Endothelial cell (in vitro differentiated cells): ENCODE results near the gene FADS2. TPM values are rescaled to one million over a fixed set of nuclear protein-coding genes. Genes with fewer than 3 reads are reported as not detected.

Experiments used
- DNase-seq: peaks from one replicate; pipeline ENCODE4 v3.0.0; 2021; ENCODE audit warnings: low spot score
- H3K27ac Mint-ChIP-seq: one replicate; pipeline ENCODE4 v1.8.0; 2021; ENCODE audit warnings: mixed read lengths, inconsistent platforms; ENCODE audit not compliant: unreplicated experiment
- H3K27me3 Mint-ChIP-seq: one replicate; pipeline ENCODE4 v1.8.0; 2021; ENCODE audit warnings: mild to moderate bottlenecking, moderate library complexity, mixed read lengths, inconsistent platforms; ENCODE audit not compliant: unreplicated experiment
- H3K36me3 Mint-ChIP-seq: one replicate; pipeline ENCODE4 v1.8.0; 2021; ENCODE audit warnings: mild to moderate bottlenecking, low read depth, mixed read lengths, inconsistent platforms; ENCODE audit not compliant: unreplicated experiment
- H3K4me1 Mint-ChIP-seq: one replicate; pipeline ENCODE4 v1.8.0; 2021; ENCODE audit warnings: mild to moderate bottlenecking, mixed read lengths, inconsistent platforms; ENCODE audit not compliant: unreplicated experiment
- H3K4me3 Mint-ChIP-seq: one replicate; pipeline ENCODE4 v1.8.0; 2021; ENCODE audit warnings: mild to moderate bottlenecking, mixed read lengths, inconsistent platforms; ENCODE audit not compliant: unreplicated experiment
- H3K9me3 Mint-ChIP-seq: one replicate; pipeline ENCODE4 v1.8.0; 2021; ENCODE audit warnings: mixed read lengths, inconsistent platforms; ENCODE audit not compliant: unreplicated experiment
- CTCF ChIP-seq: fragments of 200-600 bp; sonication (generic); IDR thresholded peaks from one replicate; pipeline ENCODE4 v1.5.0; 2021; ENCODE audit warnings: antibody characterized with exemption; ENCODE audit not compliant: unreplicated experiment
- total RNA-seq: library from RNA; stranded (reverse); fragmentation: NEBNext Ultra II Directional; extraction: Animal tissue kit (Norgen Biotek cat#: 25700); gene quantifications from one replicate; pipeline ENCODE4 v1.2.1, GENCODE V29; 2021; ENCODE audit not compliant: unreplicated experiment

The FADS2 gene
- total RNA-seq, 1 donor from 2014 or later = 682 TPM

- Mint-ChIP-seq H3K4me3 (no peak overlapping the region), H3K36me3 (peaks cover 4% of the 10 kb centered on the region), H3K27ac (no peak overlapping the region), H3K4me1 (peaks cover 10% of the 10 kb centered on the region), H3K27me3 (peaks cover 5% of the 10 kb centered on the region), H3K9me3 (no peaks in the 10 kb centered on the region)
- no peak for DNase-seq
- no peak for TF ChIP-seq CTCF
Measured at GRCh38 chr11:61905067-61905696, 77.1 kb downstream of the FADS2 start.

GRCh38 chr11:61905801-61906521, 77.9 kb downstream of the FADS2 start:
- Mint-ChIP-seq H3K4me3 (no peak overlapping the region), H3K27me3 (peaks cover 5% of the 10 kb centered on the region), H3K4me1 (peaks cover 10% of the 10 kb centered on the region), H3K27ac (no peak overlapping the region), H3K9me3 (no peaks in the 10 kb centered on the region), H3K36me3 (peaks cover 4% of the 10 kb centered on the region)
- no peak for DNase-seq
- TF ChIP-seq CTCF = no peak

GRCh38 chr11:61906522-61906909, 78.4 kb downstream of the FADS2 start:
- no peak for DNase-seq
- peaks cover 4% of the 10 kb centered on the region for H3K36me3 Mint-ChIP-seq
- H3K9me3 Mint-ChIP-seq = no peaks in the 10 kb centered on the region
- peaks cover 14% of the 10 kb centered on the region for H3K4me1 Mint-ChIP-seq
- H3K27me3 Mint-ChIP-seq = peaks cover 5% of the 10 kb centered on the region
- no peak overlapping the region for H3K27ac Mint-ChIP-seq
- no peak overlapping the region for H3K4me3 Mint-ChIP-seq
- TF ChIP-seq CTCF = no peak

- Mint-ChIP-seq H3K9me3 (no peaks in the 10 kb centered on the region), H3K4me1 (peaks cover 19% of the 10 kb centered on the region), H3K27ac (no peak overlapping the region), H3K27me3 (peaks cover 8% of the 10 kb centered on the region), H3K4me3 (peak overlapping the region; percentile 71), H3K36me3 (peaks cover 4% of the 10 kb centered on the region)
- no peak for TF ChIP-seq CTCF
- DNase-seq = no peak
Measured at GRCh38 chr11:61907282-61907681, 79.2 kb downstream of the FADS2 start.
